Measurements from ENCODE around the gene CEP104.

- TF ChIP-seq POLR2A (IDR thresholded peaks at IDR 0.05) = no peak
- TF ChIP-seq CTCF (IDR thresholded peaks at IDR 0.05) = no peak
Measured at GRCh38 chr1:3852091-3852490, 4.9 kb downstream of the CEP104 start.
